Stimulated activated CD4-positive, alpha-beta T cell treated with anti-CD3 and anti-CD28 coated beads, Interleukin-4, amount 100 ng/mL, for 24 hours (primary cell): ENCODE results near the gene ARHGAP15.
A peak's percentile ranks its signal among the peaks of the same experiment; 100 is the strongest.

Experiments used
- DNase-seq: peaks from one replicate; pipeline ENCODE4 v3.0.0-alpha.2; 2020

The ARHGAP15 gene

DNA sequence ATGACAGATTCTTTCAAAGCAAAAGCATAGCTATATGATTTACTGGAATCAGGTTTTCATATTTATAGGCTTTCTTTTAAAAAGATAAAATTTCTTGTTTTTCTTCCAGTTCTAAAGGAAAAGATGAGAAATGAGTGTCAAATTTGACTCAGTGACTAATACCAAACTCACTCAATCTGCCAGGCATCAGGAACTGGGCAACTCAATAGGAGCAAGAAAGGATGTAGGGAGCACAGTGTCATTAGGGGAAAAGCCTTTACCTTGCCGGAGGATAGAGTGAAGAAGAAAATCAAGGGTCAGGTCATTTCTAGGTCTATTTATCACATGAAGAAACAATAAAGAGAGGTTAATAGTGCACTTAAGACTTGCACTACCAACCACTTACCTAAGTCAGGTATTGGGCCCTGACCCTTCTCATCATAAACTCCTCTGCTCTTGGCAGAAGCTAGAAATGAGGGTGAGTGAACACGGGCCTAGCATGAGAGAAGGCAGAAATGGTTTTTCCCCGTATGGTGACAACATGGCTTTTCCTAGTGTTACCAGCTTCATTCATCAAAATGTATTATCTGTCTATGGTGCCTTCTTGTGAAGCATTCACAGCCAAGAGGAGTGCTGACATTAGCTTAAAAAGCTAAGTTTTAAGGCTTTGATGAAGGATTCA, 151.0 kb downstream of the ARHGAP15 start:
- DNase-seq, result no peak

- DNase-seq, result no peak
These were observed 153.5 kb downstream of the ARHGAP15 start for GRCh38 chr2:143282684-143283083.

DNA sequence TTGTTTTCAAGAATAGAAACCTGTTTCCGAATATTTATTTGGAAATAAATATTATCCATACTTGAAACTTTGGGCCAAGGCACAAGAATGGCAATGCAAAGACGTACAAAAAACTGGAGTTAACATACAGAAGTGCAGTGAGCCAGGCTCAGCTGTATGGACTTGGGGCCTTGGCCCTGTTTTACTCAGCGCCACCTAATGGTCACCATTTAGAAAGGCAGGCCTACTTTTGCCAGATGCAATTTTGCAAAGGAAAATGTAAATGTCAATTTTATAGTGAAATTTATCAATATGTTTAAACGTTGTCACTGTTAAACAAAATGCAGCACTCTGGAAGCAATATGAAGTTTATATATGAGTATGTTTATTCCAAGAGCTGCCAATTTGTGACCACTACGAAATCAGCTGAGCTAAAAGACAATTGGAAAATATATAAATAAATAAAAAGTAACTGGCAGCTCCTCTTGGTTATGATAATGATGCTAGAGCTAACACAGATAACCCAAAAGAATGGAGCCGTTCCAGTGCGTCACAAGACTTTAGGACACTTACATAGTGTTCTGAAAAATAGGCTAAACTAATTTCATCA, 155.0 kb downstream of the ARHGAP15 start:
- peak; percentile 45 for DNase-seq

DNA sequence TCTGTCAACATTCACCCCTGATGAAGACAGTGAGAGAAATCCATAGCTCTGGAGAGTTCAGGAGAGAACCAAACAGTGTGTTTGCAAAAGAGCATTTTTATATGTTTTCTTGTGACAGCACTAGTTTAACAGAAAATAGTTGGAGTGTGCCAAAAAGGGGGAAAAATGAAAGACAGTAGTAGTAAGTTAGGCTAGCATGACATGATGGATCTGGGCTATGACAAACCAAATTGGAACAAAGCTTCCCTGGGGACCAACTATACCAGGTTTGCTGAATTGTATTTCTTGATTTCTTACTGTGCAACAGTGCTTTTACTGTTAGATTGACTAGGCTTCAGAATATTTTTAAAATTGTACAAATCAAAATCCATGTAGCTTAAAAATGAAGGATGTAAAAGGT, 159.8 kb downstream of the ARHGAP15 start:
- DNase-seq, result no peak

DNA sequence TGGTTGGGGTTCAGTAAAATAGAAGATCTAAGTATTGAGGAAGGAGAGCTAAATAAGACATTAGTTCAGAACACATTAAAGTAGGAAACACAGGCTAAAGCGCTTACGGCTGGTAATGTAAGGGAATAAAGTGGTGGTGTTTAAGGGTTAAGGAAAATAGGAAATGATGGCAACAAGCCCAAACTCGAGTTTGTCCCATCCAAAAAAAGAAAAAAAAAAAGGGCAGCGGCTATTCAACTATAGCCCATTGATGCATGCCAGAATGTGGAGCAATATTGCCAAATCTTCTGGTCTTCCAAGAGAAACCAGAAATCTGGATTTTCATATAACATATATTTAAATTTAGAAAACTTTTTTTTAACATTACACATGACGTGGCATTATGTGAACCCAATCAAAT, 161.0 kb downstream of the ARHGAP15 start:
- DNase-seq, result no peak

- DNase-seq, result no peak
These were observed 164.8 kb downstream of the ARHGAP15 start for GRCh38 chr2:143294068-143294467.

DNA sequence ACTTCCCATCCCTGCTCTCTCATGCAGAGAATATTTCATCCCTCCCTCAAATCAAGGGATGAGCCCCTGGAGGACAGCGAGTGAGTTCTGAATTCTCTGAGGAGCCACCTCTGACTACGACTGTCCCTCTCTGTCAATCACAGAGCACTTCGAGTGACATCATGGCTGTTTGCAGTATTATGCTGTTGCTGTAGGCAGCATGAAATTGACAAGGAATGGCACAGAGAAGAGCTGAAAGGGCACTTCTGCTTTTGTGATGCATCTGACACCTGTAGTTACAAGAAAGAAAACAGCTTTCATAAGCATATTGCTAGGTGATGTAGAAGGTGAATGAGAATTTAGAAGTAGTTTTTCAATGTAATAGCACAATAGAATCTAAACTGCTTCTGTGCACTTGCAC, 166.9 kb downstream of the ARHGAP15 start:
- no peak for DNase-seq

DNA sequence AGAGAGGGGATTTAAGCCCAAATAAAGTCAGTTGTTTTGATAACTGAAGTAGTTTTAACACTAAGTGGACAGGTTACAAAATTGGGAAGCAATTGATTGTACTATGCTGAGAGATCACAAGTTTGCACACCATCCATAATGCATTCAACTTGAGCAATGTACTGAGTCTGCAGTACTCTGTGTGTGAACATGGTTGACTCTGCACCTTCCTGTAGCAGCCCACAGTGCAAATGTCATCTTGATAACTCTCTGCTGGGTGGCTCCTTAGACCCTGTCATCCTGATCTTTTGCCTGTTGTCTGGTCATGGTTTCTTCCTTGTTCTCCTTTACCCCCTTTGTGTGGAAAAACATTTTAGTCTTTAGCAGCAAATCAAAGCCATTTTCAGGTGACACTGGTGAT, 168.0 kb downstream of the ARHGAP15 start:
- no peak for DNase-seq

GRCh38 chr2:143300536-143300935, 171.3 kb downstream of the ARHGAP15 start:
- no peak for DNase-seq

DNA sequence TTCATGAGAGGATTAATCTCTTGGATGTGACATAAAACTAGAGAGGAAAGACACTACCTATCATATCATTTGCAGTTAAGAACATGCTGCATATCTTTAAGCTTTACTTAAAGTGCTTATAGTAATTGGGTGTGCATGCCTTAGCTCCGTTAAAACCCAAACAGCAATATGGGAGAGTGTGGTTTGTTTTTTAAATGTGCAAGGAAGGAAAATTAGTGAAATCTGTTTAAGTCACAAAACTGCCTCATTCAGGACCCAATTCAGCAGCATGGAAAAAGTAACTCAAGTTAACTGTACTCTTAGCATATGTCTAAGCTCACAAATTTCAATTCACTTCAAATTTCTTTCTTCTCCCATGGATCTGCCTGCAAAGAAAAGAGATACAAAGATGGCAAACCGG, 182.2 kb downstream of the ARHGAP15 start:
- no peak for DNase-seq

- DNase-seq, result no peak
These were observed 183.2 kb downstream of the ARHGAP15 start for GRCh38 chr2:143312441-143312840.

DNA sequence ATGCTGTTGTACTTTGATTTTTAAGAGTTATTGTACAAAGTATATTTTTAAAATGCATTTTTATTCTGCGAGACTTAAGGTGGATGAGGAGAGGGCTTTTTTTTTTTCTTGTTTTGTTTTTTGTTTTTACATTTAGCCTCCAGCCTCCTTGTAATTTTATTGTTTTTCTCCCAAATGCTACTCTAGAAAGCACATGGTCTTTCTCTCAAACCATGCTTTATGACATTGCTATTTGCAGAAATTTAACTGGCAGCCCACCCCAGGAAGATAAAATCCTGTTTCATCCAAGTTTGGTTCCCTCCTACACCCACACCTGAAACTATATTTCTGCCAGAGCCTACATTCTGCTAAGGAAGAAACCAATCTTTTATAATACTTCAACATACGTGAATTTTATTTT, 184.6 kb downstream of the ARHGAP15 start:
- no peak for DNase-seq

GRCh38 chr2:143321994-143322393, 192.8 kb downstream of the ARHGAP15 start:
- DNase-seq, result no peak

- no peak for DNase-seq
These were observed 200.1 kb downstream of the ARHGAP15 start for GRCh38 chr2:143329288-143329687.

DNA sequence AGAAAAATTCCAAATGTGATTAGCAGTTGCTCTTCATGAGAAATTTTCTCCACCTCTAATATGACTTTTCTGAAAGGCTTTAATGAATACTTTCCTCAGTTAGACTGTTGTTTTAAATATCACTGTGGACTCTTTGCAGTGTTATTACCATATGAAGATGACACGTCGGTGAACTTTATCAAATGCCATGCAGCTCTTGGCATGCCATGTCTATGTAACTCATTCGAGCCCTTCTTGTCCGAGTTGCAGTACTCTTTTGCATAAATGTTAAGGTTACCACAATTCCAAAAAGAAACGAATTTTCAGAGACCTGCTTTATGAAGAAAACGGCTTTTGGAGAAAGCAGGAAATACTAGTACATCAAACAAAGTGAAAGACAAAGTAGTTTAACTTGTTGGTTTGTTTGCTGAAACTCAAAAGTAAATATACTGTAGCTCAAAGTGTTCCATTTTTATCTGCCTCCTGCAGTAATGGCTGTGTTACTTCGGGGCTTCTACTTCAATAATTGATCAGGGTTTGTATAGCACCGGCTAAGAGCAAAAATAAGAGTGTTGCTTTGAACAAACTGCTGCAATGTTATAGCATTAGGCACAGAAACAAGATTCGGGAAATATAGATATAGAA, 204.1 kb downstream of the ARHGAP15 start:
- DNase-seq, result no peak

- DNase-seq, result no peak
These were observed 204.6 kb downstream of the ARHGAP15 start for GRCh38 chr2:143333847-143334246.

DNA sequence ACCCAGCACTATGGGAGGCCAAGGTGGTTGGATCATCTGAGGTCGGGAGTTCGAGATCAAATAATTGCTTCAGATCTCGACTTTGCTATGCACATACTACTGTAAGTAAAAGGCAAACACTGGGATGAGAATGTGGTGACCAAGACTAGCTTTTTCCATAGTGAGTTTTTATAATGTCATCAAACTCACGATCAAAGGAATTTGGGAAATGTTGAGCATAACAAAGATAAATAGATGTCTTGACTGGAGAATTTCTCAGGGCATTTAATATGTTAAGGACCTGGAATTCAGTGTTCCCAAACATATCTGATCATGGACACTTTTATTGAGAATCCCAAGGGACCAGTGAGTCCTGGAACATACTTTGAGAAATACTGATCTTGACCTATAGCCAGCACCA, 205.6 kb downstream of the ARHGAP15 start:
- DNase-seq, result no peak

DNA sequence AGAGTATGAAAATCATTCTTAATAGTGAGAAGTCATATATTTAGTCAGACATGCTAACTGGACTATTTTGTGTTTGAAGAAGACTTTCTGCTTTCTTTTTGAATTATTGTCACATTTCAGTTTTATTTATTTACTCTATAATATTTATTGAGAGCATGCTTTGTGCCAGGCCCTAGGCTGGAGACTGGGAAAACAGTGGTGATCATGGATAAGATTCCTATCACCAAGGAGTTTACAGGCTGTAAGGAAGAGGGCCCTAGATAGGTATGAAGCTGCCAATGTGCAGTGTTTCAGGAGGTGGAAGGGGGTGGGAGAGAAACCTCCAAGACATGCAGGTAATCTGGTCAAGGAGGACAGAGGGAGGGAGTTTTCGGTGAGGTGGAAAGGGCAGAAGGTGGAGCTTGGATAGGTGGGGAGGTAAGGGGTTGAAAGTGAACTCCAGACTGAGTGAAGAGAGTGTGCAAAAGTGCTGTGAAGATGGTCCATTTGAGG, 207.5 kb downstream of the ARHGAP15 start:
- no peak for DNase-seq

DNA sequence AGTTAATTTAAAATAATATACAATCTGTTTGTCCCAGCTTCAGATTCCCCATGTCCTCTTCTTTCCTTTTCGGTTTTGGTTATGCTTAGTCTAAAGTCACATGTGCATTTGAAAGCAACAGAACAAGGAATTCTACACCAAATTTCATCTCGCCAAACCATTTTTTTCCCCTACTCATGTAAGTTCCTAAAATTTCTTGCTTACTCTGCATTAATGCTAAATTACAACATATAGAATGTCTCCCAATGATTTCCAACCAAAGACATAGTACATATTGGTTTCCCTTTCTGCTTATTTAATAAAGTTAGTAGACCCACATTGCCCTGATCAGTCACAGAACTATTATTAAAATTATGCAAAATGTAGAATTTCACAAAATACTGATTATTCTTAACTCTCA, 212.3 kb downstream of the ARHGAP15 start:
- no peak for DNase-seq

GRCh38 chr2:143344780-143345179, 215.6 kb downstream of the ARHGAP15 start:
- no peak for DNase-seq

DNA sequence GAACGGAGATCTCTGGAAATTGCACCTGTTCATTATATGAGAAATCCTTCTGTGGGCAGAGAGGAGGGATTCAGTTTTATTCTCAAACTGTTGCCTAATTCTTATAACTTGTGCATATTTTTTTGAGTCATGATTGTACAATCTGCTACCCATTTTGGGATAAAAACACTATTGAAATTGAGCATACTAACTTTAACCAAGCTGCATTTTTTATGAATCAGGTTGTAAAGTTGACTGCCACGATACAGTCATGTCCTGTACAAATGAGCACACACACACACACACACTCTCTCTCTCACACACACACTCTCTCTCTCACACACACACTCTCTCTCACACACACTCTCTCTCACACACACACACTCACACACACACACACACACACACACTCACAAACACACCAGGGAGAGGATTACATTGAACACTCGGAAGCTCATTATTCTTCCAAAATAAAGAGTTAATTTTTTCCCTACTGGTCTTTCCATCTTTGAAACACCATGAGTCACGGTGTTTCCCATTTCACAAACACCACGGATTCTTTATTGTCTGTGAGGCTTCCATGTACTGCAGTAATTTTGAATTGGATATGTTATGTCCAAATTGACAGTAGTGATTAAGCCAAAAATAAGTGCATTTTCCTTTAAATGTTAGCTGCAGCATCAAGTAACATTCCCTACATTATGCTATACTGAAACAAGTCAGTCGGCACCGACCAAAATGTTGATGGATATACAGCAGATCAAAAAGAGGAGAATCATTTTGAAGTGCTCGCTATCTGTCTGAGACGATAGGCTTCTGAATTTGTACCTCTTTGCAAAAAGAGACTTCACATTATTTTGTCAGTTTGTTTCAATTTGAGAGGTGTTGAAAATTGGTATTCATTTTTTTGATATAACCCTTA, 216.9 kb downstream of the ARHGAP15 start:
- no peak for DNase-seq

DNA sequence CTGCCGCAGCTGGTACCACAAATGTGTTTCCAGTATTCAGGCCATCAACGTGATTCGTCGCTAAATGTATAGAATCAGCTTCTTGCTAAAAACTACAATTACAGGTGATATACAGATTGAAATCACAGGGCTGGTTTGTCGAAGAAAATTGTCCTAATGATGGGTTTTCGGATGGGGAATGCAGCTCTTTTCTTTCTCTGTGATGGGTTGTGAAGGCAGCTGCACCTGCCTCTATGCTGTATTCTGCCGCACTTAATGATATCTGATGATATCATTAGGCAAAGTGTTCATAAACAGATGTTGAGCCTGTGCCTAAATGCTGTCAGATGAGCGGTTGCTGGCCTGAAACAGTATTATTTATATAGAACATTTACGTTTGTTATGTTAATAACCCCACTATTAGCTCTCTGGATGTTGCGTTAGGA, 218.1 kb downstream of the ARHGAP15 start:
- no peak for DNase-seq

- no peak for DNase-seq
These were observed 218.7 kb downstream of the ARHGAP15 start for GRCh38 chr2:143347901-143348414.
